Fibroblast of villous mesenchyme (primary cell): ENCODE data around the gene ITGB2. TPM values are rescaled to one million over a fixed set of nuclear protein-coding genes. Genes with fewer than 3 reads are reported as not detected.
A peak's percentile ranks its signal among the peaks of the same experiment; 100 is the strongest.

Experiments
- DNase-seq: peaks from one replicate; pipeline ENCODE4 v3.0.0-alpha.2; 2010; ENCODE audit warnings: low read depth
- H3K4me3 ChIP-seq: 2 replicates; pipeline ENCODE4 v1.5.1; 2011; ENCODE audit warnings: low read depth, mild to moderate bottlenecking, low read length
- CTCF ChIP-seq: IDR thresholded peaks from 2 replicates; pipeline ENCODE4 v1.5.1; 2012; ENCODE audit warnings: low read depth, mild to moderate bottlenecking, low read length; ENCODE audit not compliant: insufficient read depth
- total RNA-seq: library from RNA; depleted of rRNA; stranded (reverse); fragments of >200 nt; gene quantifications from 2 replicates; pipeline ENCODE4 v1.2.3, GENCODE V29; 2012

Gene ITGB2
- total RNA-seq, 1 donor = 0.43 TPM

- DNase-seq = no peak
- no peak overlapping the region for H3K4me3 ChIP-seq
- no peak for TF ChIP-seq CTCF
Observed at GRCh38 chr21:44878053-44878982, 42.4 kb downstream of the ITGB2 start.

- TF ChIP-seq CTCF = no peak
- DNase-seq = no peak
Observed at GRCh38 chr21:44876849-44877575, 43.7 kb downstream of the ITGB2 start.

GRCh38 chr21:44875316-44875700 lies 45.4 kb downstream of the ITGB2 start:
- H3K4me3 ChIP-seq = peak overlapping the region; percentile 62
- peak; percentile 25 for TF ChIP-seq CTCF
- peak; percentile 77 for DNase-seq

More at GRCh38 chr21:44876849-44877575, 43.7 kb downstream of the ITGB2 start:
- no peak overlapping the region for H3K4me3 ChIP-seq

- no peak for DNase-seq
- peak overlapping the region; percentile 62 for H3K4me3 ChIP-seq
- TF ChIP-seq CTCF = no peak
Observed at GRCh38 chr21:44874497-44875315, 46.0 kb downstream of the ITGB2 start.

GRCh38 chr21:44874240-44874496 lies 46.5 kb downstream of the ITGB2 start:
- DNase-seq = no peak
- peak overlapping the region; percentile 62 for H3K4me3 ChIP-seq
- no peak for TF ChIP-seq CTCF

- peak within 1 kb of the TSS; percentile 87 for H3K4me3 ChIP-seq
- DNase-seq = peak; percentile 98
- no peak for TF ChIP-seq CTCF
Observed at GRCh38 chr21:44873356-44874239, 47.1 kb downstream of the ITGB2 start, which contains the start of gene PTTG1IP. Gene PTTG1IP, minus strand, starts transcription at chr21:44873690. Its CDS starts 74 bp downstream, at chr21:44873616.
